ENCODE results near the gene KIF4A.

KIF4A gene

GRCh38 chrX:70442224-70442623 is 152.3 kb downstream of the KIF4A start:
- no peak for DNase-seq (ENCODE audit: low read depth)
- TF ChIP-seq CTCF (IDR thresholded peaks at IDR 0.05; ENCODE audit: low read length, missing control alignments) = no peak
- no peak overlapping the region for H3K4me3 ChIP-seq (replicated peaks; ENCODE audit: low read depth, low read length)

GRCh38 chrX:70444326-70444945 is 154.5 kb downstream of the KIF4A start, which contains the start of gene DLG3:
Gene DLG3, plus strand, starts transcription at chrX:70444835. Its CDS starts 367 bp downstream, at chrX:70445202.
- no peak for TF ChIP-seq CTCF (IDR thresholded peaks at IDR 0.05; ENCODE audit: low read length, missing control alignments)
- no peak within 1 kb of the TSS for H3K4me3 ChIP-seq (replicated peaks; ENCODE audit: low read depth, low read length)
- peak; percentile 44 for DNase-seq (ENCODE audit: low read depth)

- no peak for DNase-seq (ENCODE audit: low read depth)
- no peak overlapping the region for H3K4me3 ChIP-seq (replicated peaks; ENCODE audit: low read depth, low read length)
- no peak for TF ChIP-seq CTCF (IDR thresholded peaks at IDR 0.05; ENCODE audit: low read length, missing control alignments)
Measured at GRCh38 chrX:70444946-70445656, 155.2 kb downstream of the KIF4A start.

GRCh38 chrX:70445951-70446350 is 156.0 kb downstream of the KIF4A start:
- H3K4me3 ChIP-seq (replicated peaks; ENCODE audit: low read depth, low read length) = no peak overlapping the region
- no peak for DNase-seq (ENCODE audit: low read depth)
- no peak for TF ChIP-seq CTCF (IDR thresholded peaks at IDR 0.05; ENCODE audit: low read length, missing control alignments)

- DNase-seq (ENCODE audit: low read depth) = no peak
- no peak for TF ChIP-seq CTCF (IDR thresholded peaks at IDR 0.05; ENCODE audit: low read length, missing control alignments)
- no peak overlapping the region for H3K4me3 ChIP-seq (replicated peaks; ENCODE audit: low read depth, low read length)
Measured at GRCh38 chrX:70446380-70447350, 156.8 kb downstream of the KIF4A start.

GRCh38 chrX:70449457-70449966 is 159.6 kb downstream of the KIF4A start:
- H3K4me3 ChIP-seq (replicated peaks; ENCODE audit: low read depth, low read length) = no peak overlapping the region
- TF ChIP-seq CTCF (IDR thresholded peaks at IDR 0.05; ENCODE audit: low read length, missing control alignments) = no peak
- DNase-seq (ENCODE audit: low read depth) = no peak
